Measurements from ENCODE around the gene PFKP.

- TF ChIP-seq CTCF (IDR thresholded peaks at IDR 0.05), result no peak
- no peak for TF ChIP-seq POLR2A (IDR thresholded peaks at IDR 0.05)
These were observed 5.5 kb downstream of the PFKP start for GRCh38 chr10:3072641-3073360.
